ENCODE data around the gene ATP1A2.

Gene ATP1A2

GRCh38 chr1:160081261-160081936, 34.2 kb upstream of the ATP1A2 start, which contains the start of gene KCNJ9:
Gene KCNJ9, plus strand, starts transcription at chr1:160081538. Its CDS starts 2,493 bp downstream, at chr1:160084031.
- H3K4me3 ChIP-seq (ENCODE audit: low read depth, low read length), result no peak within 1 kb of the TSS
- no peak for TF ChIP-seq CTCF (IDR thresholded peaks at IDR 0.05; ENCODE audit: low read depth, low read length)

GRCh38 chr1:160082487-160082886, 33.1 kb upstream of the ATP1A2 start:
- TF ChIP-seq CTCF (IDR thresholded peaks at IDR 0.05; ENCODE audit: low read depth, low read length), result no peak
- H3K4me3 ChIP-seq (ENCODE audit: low read depth, low read length), result no peak overlapping the region

GRCh38 chr1:160082926-160083325, 32.6 kb upstream of the ATP1A2 start:
- TF ChIP-seq CTCF (IDR thresholded peaks at IDR 0.05; ENCODE audit: low read depth, low read length), result no peak
- H3K4me3 ChIP-seq (ENCODE audit: low read depth, low read length), result no peak overlapping the region

GRCh38 chr1:160083968-160084770, 31.4 kb upstream of the ATP1A2 start:
- no peak overlapping the region for H3K4me3 ChIP-seq (ENCODE audit: low read depth, low read length)

GRCh38 chr1:160084771-160085321, 30.7 kb upstream of the ATP1A2 start:
- no peak overlapping the region for H3K4me3 ChIP-seq (ENCODE audit: low read depth, low read length)
- TF ChIP-seq CTCF (IDR thresholded peaks at IDR 0.05; ENCODE audit: low read depth, low read length), result no peak

More at GRCh38 chr1:160083968-160084770, 31.4 kb upstream of the ATP1A2 start:
- no peak for TF ChIP-seq CTCF (IDR thresholded peaks at IDR 0.05; ENCODE audit: low read depth, low read length)

- peak; percentile 81 for TF ChIP-seq CTCF (IDR thresholded peaks at IDR 0.05; ENCODE audit: low read depth, low read length)
- H3K4me3 ChIP-seq (ENCODE audit: low read depth, low read length), result no peak overlapping the region
Observed at GRCh38 chr1:160085686-160086455, 29.7 kb upstream of the ATP1A2 start.

All from WI38 (cell line).